ENCODE data around the gene MINDY3. TPM values are rescaled to one million over a fixed set of nuclear protein-coding genes. Genes with fewer than 3 reads are reported as not detected.

MINDY3 gene
- polyA plus RNA-seq, 2 donors: 11.2 to 17.2 TPM

- Histone ChIP-seq H3K27ac (ENCODE audit: low read depth in 2 of 2, low read length in 1 of 2) (no peak overlapping the region), H3K9me3 (ENCODE audit: control insufficient read depth in 2 of 2, insufficient read depth in 1 of 2, low read depth in 1 of 2, low read length in 1 of 2) (no peaks in the 10 kb centered on the region), H3K27me3 (ENCODE audit: control insufficient read depth in 1 of 2, insufficient read depth in 2 of 2, low read length in 2 of 2) (no peaks in the 10 kb centered on the region), H3K4me1 (ENCODE audit: control insufficient read depth in 2 of 2, insufficient read depth in 2 of 2, low read length in 1 of 2) (no peaks in the 10 kb centered on the region), H3K36me3 (ENCODE audit: control insufficient read depth in 2 of 2, insufficient read depth in 2 of 2, low read length in 1 of 2) (peaks cover 0 to 3% of the 10 kb centered on the region in 2 donors), H3K4me3 (ENCODE audit: low read depth in 1 of 2, low read length in 2 of 2) (no peak overlapping the region)
- 98% methylated on average over 3 of the region's 3 CpGs for WGBS, 2 donors
Observed at GRCh38 chr10:15801641-15802040, 58.7 kb downstream of the MINDY3 start.

GRCh38 chr10:15801147-15801546 is 59.2 kb downstream of the MINDY3 start:
- Histone ChIP-seq H3K36me3 (ENCODE audit: control insufficient read depth in 2 of 2, insufficient read depth in 2 of 2, low read length in 1 of 2) (peaks cover 0 to 3% of the 10 kb centered on the region in 2 donors), H3K9me3 (ENCODE audit: control insufficient read depth in 2 of 2, insufficient read depth in 1 of 2, low read depth in 1 of 2, low read length in 1 of 2) (no peaks in the 10 kb centered on the region), H3K4me1 (ENCODE audit: control insufficient read depth in 2 of 2, insufficient read depth in 2 of 2, low read length in 1 of 2) (no peaks in the 10 kb centered on the region), H3K4me3 (ENCODE audit: low read depth in 1 of 2, low read length in 2 of 2) (no peak overlapping the region), H3K27ac (ENCODE audit: low read depth in 2 of 2, low read length in 1 of 2) (no peak overlapping the region), H3K27me3 (ENCODE audit: control insufficient read depth in 1 of 2, insufficient read depth in 2 of 2, low read length in 2 of 2) (no peaks in the 10 kb centered on the region)
- 89 to 99% methylated on average over 1 of the region's 1 CpG for WGBS, 2 donors

GRCh38 chr10:15797346-15797745 is 63.0 kb downstream of the MINDY3 start:
- H3K27ac ChIP-seq (ENCODE audit: low read depth in 2 of 2, low read length in 1 of 2): no peak overlapping the region
- H3K27me3 ChIP-seq (ENCODE audit: control insufficient read depth in 1 of 2, insufficient read depth in 2 of 2, low read length in 2 of 2): no peaks in the 10 kb centered on the region
- H3K9me3 ChIP-seq (ENCODE audit: control insufficient read depth in 2 of 2, insufficient read depth in 1 of 2, low read depth in 1 of 2, low read length in 1 of 2): no peaks in the 10 kb centered on the region
- H3K36me3 ChIP-seq (ENCODE audit: control insufficient read depth in 2 of 2, insufficient read depth in 2 of 2, low read length in 1 of 2): no peaks in the 10 kb centered on the region
- H3K4me3 ChIP-seq (ENCODE audit: low read depth in 1 of 2, low read length in 2 of 2): no peak overlapping the region
- 84 to 89% methylated on average over 2 of the region's 2 CpGs for WGBS, 2 donors
- H3K4me1 ChIP-seq (ENCODE audit: control insufficient read depth in 2 of 2, insufficient read depth in 2 of 2, low read length in 1 of 2): no peaks in the 10 kb centered on the region

- Histone ChIP-seq H3K27ac (ENCODE audit: low read depth in 2 of 2, low read length in 1 of 2) (no peak overlapping the region), H3K4me1 (ENCODE audit: control insufficient read depth in 2 of 2, insufficient read depth in 2 of 2, low read length in 1 of 2) (no peaks in the 10 kb centered on the region), H3K36me3 (ENCODE audit: control insufficient read depth in 2 of 2, insufficient read depth in 2 of 2, low read length in 1 of 2) (no peaks in the 10 kb centered on the region), H3K9me3 (ENCODE audit: control insufficient read depth in 2 of 2, insufficient read depth in 1 of 2, low read depth in 1 of 2, low read length in 1 of 2) (no peaks in the 10 kb centered on the region), H3K4me3 (ENCODE audit: low read depth in 1 of 2, low read length in 2 of 2) (no peak overlapping the region), H3K27me3 (ENCODE audit: control insufficient read depth in 1 of 2, insufficient read depth in 2 of 2, low read length in 2 of 2) (no peaks in the 10 kb centered on the region)
- 54 to 71% methylated on average over 1 of the region's 1 CpG for WGBS, 2 donors
Observed at GRCh38 chr10:15796762-15797161, 63.5 kb downstream of the MINDY3 start.

- Histone ChIP-seq H3K4me3 (ENCODE audit: low read depth in 1 of 2, low read length in 2 of 2) (no peak overlapping the region), H3K4me1 (ENCODE audit: control insufficient read depth in 2 of 2, insufficient read depth in 2 of 2, low read length in 1 of 2) (no peaks in the 10 kb centered on the region), H3K27me3 (ENCODE audit: control insufficient read depth in 1 of 2, insufficient read depth in 2 of 2, low read length in 2 of 2) (no peaks in the 10 kb centered on the region), H3K9me3 (ENCODE audit: control insufficient read depth in 2 of 2, insufficient read depth in 1 of 2, low read depth in 1 of 2, low read length in 1 of 2) (no peaks in the 10 kb centered on the region), H3K36me3 (ENCODE audit: control insufficient read depth in 2 of 2, insufficient read depth in 2 of 2, low read length in 1 of 2) (no peaks in the 10 kb centered on the region), H3K27ac (ENCODE audit: low read depth in 2 of 2, low read length in 1 of 2) (no peak overlapping the region)
- whole genome bisulfite sequencing, 2 donors: 87 to 93% methylated on average over 5 of the region's 5 CpGs
Observed at GRCh38 chr10:15796098-15796759, 64.1 kb downstream of the MINDY3 start.

GRCh38 chr10:15795036-15795792 is 65.1 kb downstream of the MINDY3 start:
- no peak overlapping the region for H3K27ac ChIP-seq (ENCODE audit: low read depth in 2 of 2, low read length in 1 of 2)
- no peaks in the 10 kb centered on the region for H3K9me3 ChIP-seq (ENCODE audit: control insufficient read depth in 2 of 2, insufficient read depth in 1 of 2, low read depth in 1 of 2, low read length in 1 of 2)
- WGBS, 2 donors: 82 to 84% methylated on average over 7 of the region's 7 CpGs

GRCh38 chr10:15794569-15794968 is 65.7 kb downstream of the MINDY3 start:
- no peaks in the 10 kb centered on the region for H3K27me3 ChIP-seq (ENCODE audit: control insufficient read depth in 1 of 2, insufficient read depth in 2 of 2, low read length in 2 of 2)
- H3K4me1 ChIP-seq (ENCODE audit: control insufficient read depth in 2 of 2, insufficient read depth in 2 of 2, low read length in 1 of 2): no peaks in the 10 kb centered on the region
- no peaks in the 10 kb centered on the region for H3K36me3 ChIP-seq (ENCODE audit: control insufficient read depth in 2 of 2, insufficient read depth in 2 of 2, low read length in 1 of 2)
- no peaks in the 10 kb centered on the region for H3K9me3 ChIP-seq (ENCODE audit: control insufficient read depth in 2 of 2, insufficient read depth in 1 of 2, low read depth in 1 of 2, low read length in 1 of 2)
- no peak overlapping the region for H3K27ac ChIP-seq (ENCODE audit: low read depth in 2 of 2, low read length in 1 of 2)
- no peak overlapping the region for H3K4me3 ChIP-seq (ENCODE audit: low read depth in 1 of 2, low read length in 2 of 2)

More at GRCh38 chr10:15795036-15795792, 65.1 kb downstream of the MINDY3 start:
- Histone ChIP-seq H3K4me1 (ENCODE audit: control insufficient read depth in 2 of 2, insufficient read depth in 2 of 2, low read length in 1 of 2) (no peaks in the 10 kb centered on the region), H3K4me3 (ENCODE audit: low read depth in 1 of 2, low read length in 2 of 2) (no peak overlapping the region), H3K27me3 (ENCODE audit: control insufficient read depth in 1 of 2, insufficient read depth in 2 of 2, low read length in 2 of 2) (no peaks in the 10 kb centered on the region), H3K36me3 (ENCODE audit: control insufficient read depth in 2 of 2, insufficient read depth in 2 of 2, low read length in 1 of 2) (no peaks in the 10 kb centered on the region)

GRCh38 chr10:15793664-15794063 is 66.6 kb downstream of the MINDY3 start:
- 93 to 94% methylated on average over 5 of the region's 5 CpGs for WGBS, 2 donors

GRCh38 chr10:15792777-15793176 is 67.5 kb downstream of the MINDY3 start:
- no peak overlapping the region for H3K27ac ChIP-seq (ENCODE audit: low read depth in 2 of 2, low read length in 1 of 2)
- WGBS, 2 donors: 95 to 97% methylated on average over 4 of the region's 4 CpGs
- H3K9me3 ChIP-seq (ENCODE audit: control insufficient read depth in 2 of 2, insufficient read depth in 1 of 2, low read depth in 1 of 2, low read length in 1 of 2): no peaks in the 10 kb centered on the region
- no peak overlapping the region for H3K4me3 ChIP-seq (ENCODE audit: low read depth in 1 of 2, low read length in 2 of 2)
- H3K4me1 ChIP-seq (ENCODE audit: control insufficient read depth in 2 of 2, insufficient read depth in 2 of 2, low read length in 1 of 2): no peaks in the 10 kb centered on the region
- no peaks in the 10 kb centered on the region for H3K36me3 ChIP-seq (ENCODE audit: control insufficient read depth in 2 of 2, insufficient read depth in 2 of 2, low read length in 1 of 2)
- H3K27me3 ChIP-seq (ENCODE audit: control insufficient read depth in 1 of 2, insufficient read depth in 2 of 2, low read length in 2 of 2): no peaks in the 10 kb centered on the region

More at GRCh38 chr10:15793664-15794063, 66.6 kb downstream of the MINDY3 start:
- Histone ChIP-seq H3K27ac (ENCODE audit: low read depth in 2 of 2, low read length in 1 of 2) (no peak overlapping the region), H3K4me1 (ENCODE audit: control insufficient read depth in 2 of 2, insufficient read depth in 2 of 2, low read length in 1 of 2) (no peaks in the 10 kb centered on the region), H3K36me3 (ENCODE audit: control insufficient read depth in 2 of 2, insufficient read depth in 2 of 2, low read length in 1 of 2) (no peaks in the 10 kb centered on the region), H3K27me3 (ENCODE audit: control insufficient read depth in 1 of 2, insufficient read depth in 2 of 2, low read length in 2 of 2) (no peaks in the 10 kb centered on the region), H3K4me3 (ENCODE audit: low read depth in 1 of 2, low read length in 2 of 2) (no peak overlapping the region), H3K9me3 (ENCODE audit: control insufficient read depth in 2 of 2, insufficient read depth in 1 of 2, low read depth in 1 of 2, low read length in 1 of 2) (no peaks in the 10 kb centered on the region)

Measured in esophagus (tissue), 2 donors.